ENCODE measurements around the gene TSHR.

DNA sequence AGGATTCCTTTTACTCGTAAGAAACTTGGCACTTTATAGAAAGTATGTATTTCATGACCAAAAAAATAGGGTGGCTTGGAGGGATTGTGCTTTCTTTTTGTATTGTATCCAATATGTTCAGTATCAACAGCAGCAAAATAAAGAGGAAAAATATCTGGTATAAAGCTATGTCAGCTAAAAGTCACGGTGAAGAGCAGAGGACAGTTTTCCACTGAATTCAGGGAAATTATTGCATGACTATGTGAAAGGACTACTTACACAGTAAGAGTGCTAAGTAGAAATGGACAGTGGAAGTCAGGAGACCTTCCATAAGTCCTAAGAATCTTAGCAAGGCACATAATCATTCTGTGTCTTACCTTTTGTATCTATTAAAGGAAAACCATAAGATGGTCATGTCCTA is 19.3 kb downstream of the TSHR start:
- no peak for TF ChIP-seq POLR2A (IDR thresholded peaks at IDR 0.05)
- TF ChIP-seq, protein P1, sequence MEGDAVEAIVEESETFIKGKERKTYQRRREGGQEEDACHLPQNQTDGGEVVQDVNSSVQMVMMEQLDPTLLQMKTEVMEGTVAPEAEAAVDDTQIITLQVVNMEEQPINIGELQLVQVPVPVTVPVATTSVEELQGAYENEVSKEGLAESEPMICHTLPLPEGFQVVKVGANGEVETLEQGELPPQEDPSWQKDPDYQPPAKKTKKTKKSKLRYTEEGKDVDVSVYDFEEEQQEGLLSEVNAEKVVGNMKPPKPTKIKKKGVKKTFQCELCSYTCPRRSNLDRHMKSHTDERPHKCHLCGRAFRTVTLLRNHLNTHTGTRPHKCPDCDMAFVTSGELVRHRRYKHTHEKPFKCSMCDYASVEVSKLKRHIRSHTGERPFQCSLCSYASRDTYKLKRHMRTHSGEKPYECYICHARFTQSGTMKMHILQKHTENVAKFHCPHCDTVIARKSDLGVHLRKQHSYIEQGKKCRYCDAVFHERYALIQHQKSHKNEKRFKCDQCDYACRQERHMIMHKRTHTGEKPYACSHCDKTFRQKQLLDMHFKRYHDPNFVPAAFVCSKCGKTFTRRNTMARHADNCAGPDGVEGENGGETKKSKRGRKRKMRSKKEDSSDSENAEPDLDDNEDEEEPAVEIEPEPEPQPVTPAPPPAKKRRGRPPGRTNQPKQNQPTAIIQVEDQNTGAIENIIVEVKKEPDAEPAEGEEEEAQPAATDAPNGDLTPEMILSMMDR (IDR thresholded peaks at IDR 0.05), result no peak

Data from Peyer's patch (tissue), 4 donors.